Stimulated activated CD4-positive, alpha-beta T cell treated with anti-CD3 and anti-CD28 coated beads, Interleukin-4, amount 100 ng/mL, for 1 hour (primary cell): ENCODE measurements around the gene KLHDC4.
"Not testable (repeated sequence)": the region's sequence is repeated elsewhere in the genome, so short reads cannot be mapped to it uniquely, and the experiment has no call there.

Experiments used
- DNase-seq: peaks from one replicate; pipeline ENCODE4 v3.0.0-alpha.2; 2020

Gene KLHDC4

GRCh38 chr16:87765776-87766484, at the start of gene KLHDC4:
Gene KLHDC4 (minus strand): TSS chr16:87765986. CDS start chr16:87765890, 96 bp downstream.
- DNase-seq, result peak; percentile 89

- DNase-seq, result no peak
Observed at GRCh38 chr16:87815567-87815966, 49.8 kb upstream of the KLHDC4 start.

- DNase-seq, result no peak
Observed at GRCh38 chr16:87812200-87812656, 46.4 kb upstream of the KLHDC4 start.

- not testable (repeated sequence) for DNase-seq
Observed at GRCh38 chr16:87811454-87811853, 45.7 kb upstream of the KLHDC4 start.

GRCh38 chr16:87809150-87809902, 43.5 kb upstream of the KLHDC4 start:
- DNase-seq, result no peak

- no peak for DNase-seq
Observed at GRCh38 chr16:87808108-87808507, 42.3 kb upstream of the KLHDC4 start.

- peak; percentile 58 for DNase-seq
Observed at GRCh38 chr16:87806641-87807546, 41.1 kb upstream of the KLHDC4 start.

GRCh38 chr16:87806261-87806640, 40.5 kb upstream of the KLHDC4 start:
- no peak for DNase-seq

- no peak for DNase-seq
Observed at GRCh38 chr16:87803385-87803784, 37.6 kb upstream of the KLHDC4 start.

GRCh38 chr16:87802670-87803069, 36.9 kb upstream of the KLHDC4 start:
- no peak for DNase-seq

- DNase-seq, result no peak
Observed at GRCh38 chr16:87801679-87802259, 36.0 kb upstream of the KLHDC4 start.

GRCh38 chr16:87800497-87800896, 34.7 kb upstream of the KLHDC4 start:
- DNase-seq, result no peak

- DNase-seq, result no peak
Observed at GRCh38 chr16:87795336-87795735, 29.6 kb upstream of the KLHDC4 start.

GRCh38 chr16:87794485-87795078, 28.8 kb upstream of the KLHDC4 start:
- DNase-seq, result no peak

GRCh38 chr16:87792205-87792565, 26.4 kb upstream of the KLHDC4 start:
- no peak for DNase-seq

- DNase-seq, result no peak
Observed at GRCh38 chr16:87791295-87792204, 25.8 kb upstream of the KLHDC4 start.

GRCh38 chr16:87790292-87791100, 24.7 kb upstream of the KLHDC4 start:
- DNase-seq, result no peak

- DNase-seq, result no peak
Observed at GRCh38 chr16:87789437-87790291, 23.9 kb upstream of the KLHDC4 start.

- DNase-seq, result not testable (repeated sequence)
Observed at GRCh38 chr16:87788730-87789436, 23.1 kb upstream of the KLHDC4 start.
